Esophagus squamous epithelium (tissue), 4 donors: ENCODE data around the gene SIN3B.

Source experiments
- CTCF ChIP-seq, 6 experiments: fragments of 450-650 bp in 4 of 6; fragments of 200-600 bp in 2 of 6; sonication (generic) in 2 of 6; IDR thresholded peaks; one replicate each; pipeline ENCODE4 v1.5.1; 2016 to 2019; ENCODE audit warnings: antibody characterized with exemption in 6 of 6, mild to moderate bottlenecking in 4 of 6, moderate library complexity in 4 of 6
- POLR2A ChIP-seq, 4 donors: fragments of 450-650 bp; IDR thresholded peaks; one replicate each; pipeline ENCODE4 v1.6.1; 2017; ENCODE audit warnings: antibody characterized with exemption in 4 of 4, mild to moderate bottlenecking in 4 of 4, moderate library complexity in 3 of 4

- TF ChIP-seq POLR2A (IDR thresholded peaks at IDR 0.05) (no peak), CTCF (IDR thresholded peaks at IDR 0.05) (no peak)
Measured at GRCh38 chr19:16886305-16886880, 57.2 kb downstream of the SIN3B start.
